Measurements from ENCODE around the gene COL7A1. TPM values are rescaled to one million over a fixed set of nuclear protein-coding genes. Genes with fewer than 3 reads are reported as not detected.

The COL7A1 gene
- total and polyA plus RNA-seq, 2 of the 13 experiments (the other 11 are each of a cell fraction or from before 2014, with no cell fraction given) = 2.7 to 11.7 TPM

GRCh38 chr3:48556796-48557626 lies 38.1 kb downstream of the COL7A1 start, which contains the start of gene PFKFB4 (continued):
- TF ChIP-seq KIAA2018 (CRISPR knock-in tag; IDR thresholded peaks at IDR 0.05; ENCODE audit: borderline replicate concordance) (no peak), IKZF4 (CRISPR knock-in tag; IDR thresholded peaks at IDR 0.05; ENCODE audit: borderline replicate concordance, low read depth, not compliant biosample characterization) (no peak), ZNF33A (CRISPR knock-in tag; IDR thresholded peaks at IDR 0.05; ENCODE audit: borderline replicate concordance) (no peak), JUNB (CRISPR knock-in tag; IDR thresholded peaks at IDR 0.05; ENCODE audit: borderline replicate concordance) (no peak), ZBTB14 (CRISPR knock-in tag; IDR thresholded peaks at IDR 0.05) (no peak), ZNF580 (CRISPR knock-in tag; IDR thresholded peaks at IDR 0.05; ENCODE audit: borderline replicate concordance, low read depth) (no peak), SIN3B (IDR thresholded peaks at IDR 0.05; ENCODE audit: low read length) (no peak), ZSCAN29 (CRISPR knock-in tag; conservative IDR thresholded peaks at IDR 0.05) (peak; percentile 39; the same call in 1 of the 2 replicates), MBNL3 (CRISPR knock-in tag; conservative IDR thresholded peaks at IDR 0.05) (no peak), SAFB2 (CRISPR knock-in tag; IDR thresholded peaks at IDR 0.05; ENCODE audit: borderline replicate concordance, low read depth) (peak; percentile 50; the same call in 1 of the 2 replicates), ZNF451 (CRISPR knock-in tag; IDR thresholded peaks at IDR 0.05) (peak; percentile 49; the same call in 1 of the 2 replicates), ZNF121 (CRISPR knock-in tag; IDR thresholded peaks at IDR 0.05) (0 out of 2 replicates have a peak, but pooled peaks have one; percentile 40), U2AF1 (optimal IDR thresholded peaks at IDR 0.05; ENCODE audit: low read depth, low read length) (no peak), JDP2 (CRISPR knock-in tag; IDR thresholded peaks at IDR 0.05; ENCODE audit: borderline replicate concordance) (no peak), SKIL (CRISPR knock-in tag; IDR thresholded peaks at IDR 0.05; ENCODE audit: borderline replicate concordance) (peak; percentile 70; the same call in 1 of the 2 replicates), ERF (CRISPR knock-in tag; IDR thresholded peaks at IDR 0.05) (peak; percentile 96), ZSCAN30 (CRISPR knock-in tag; IDR thresholded peaks at IDR 0.05) (no peak)

Data from HepG2 (cell line).